Measurements from ENCODE around the gene MYOM1. TPM values are rescaled to one million over a fixed set of nuclear protein-coding genes. Genes with fewer than 3 reads are reported as not detected.
"Not testable (repeated sequence)": the region's sequence is repeated elsewhere in the genome, so short reads cannot be mapped to it uniquely, and the experiment has no call there.

MYOM1 gene
- total RNA-seq, 1 donor from 2014 or later = 608 TPM

- intact Hi-C loops (cut with DNase I) = no loop called here
- no peak for DNase-seq
- ATAC-seq (ENCODE audit: poor library complexity) = no peak
Measured at GRCh38 chr18:3040881-3041280, 178.9 kb downstream of the MYOM1 start.

GRCh38 chr18:3040173-3040572, 179.6 kb downstream of the MYOM1 start:
- ATAC-seq (ENCODE audit: poor library complexity) = no peak
- DNase-seq = no peak
- intact Hi-C loops (cut with DNase I) = no loop called here

DNA sequence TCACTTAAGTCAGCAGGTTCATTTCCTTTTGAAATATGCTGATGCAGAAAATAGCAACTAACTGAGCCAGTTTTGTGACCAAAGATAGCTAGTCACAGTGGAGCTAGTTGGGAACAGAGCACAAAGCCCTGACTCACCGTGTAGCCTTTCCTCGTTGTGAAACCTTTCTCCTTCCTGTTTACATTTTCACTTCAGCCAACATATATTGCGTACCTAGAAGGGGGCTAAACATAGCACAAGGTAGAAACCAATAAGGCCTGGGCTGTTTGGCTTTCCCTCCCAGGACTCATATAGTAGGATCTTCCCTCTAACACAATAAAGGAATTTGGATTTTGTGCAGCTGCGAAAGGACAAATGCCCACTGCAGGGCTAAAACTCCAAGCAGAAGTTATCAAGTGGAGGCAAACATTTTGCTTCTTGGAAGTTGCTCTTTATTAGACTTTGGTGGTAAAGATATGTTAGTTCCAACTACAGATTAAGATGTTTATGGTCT, 182.3 kb downstream of the MYOM1 start:
- intact Hi-C loops (cut with DNase I) = no loop called here
- ATAC-seq (ENCODE audit: poor library complexity) = peak; percentile 45
- no peak for DNase-seq

DNA sequence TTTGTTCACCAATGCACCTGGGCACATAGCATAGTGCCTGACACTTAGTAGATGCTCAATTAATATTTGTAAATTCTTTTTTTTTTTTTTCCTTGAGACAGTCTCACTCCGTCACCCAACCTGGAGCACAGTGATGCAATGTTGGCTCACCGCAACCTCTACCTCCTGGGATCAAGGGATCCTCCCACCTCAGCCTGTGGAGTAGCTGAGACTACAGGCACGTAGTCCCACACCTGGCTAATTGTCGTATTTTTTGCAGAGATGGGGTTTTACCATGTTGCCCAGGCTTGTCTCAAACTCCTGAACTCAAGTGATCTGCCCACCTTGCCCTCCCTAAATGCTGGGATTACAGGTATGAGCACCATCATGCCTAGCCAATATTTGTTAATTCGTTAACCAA, 183.7 kb downstream of the MYOM1 start:
- ATAC-seq (ENCODE audit: poor library complexity) (no peak), DNase-seq (no peak)
- intact Hi-C loops (cut with DNase I) = no loop called here

GRCh38 chr18:3035635-3036034, 184.1 kb downstream of the MYOM1 start:
- intact Hi-C loops (cut with DNase I) = no loop called here
- DNase-seq (no peak), ATAC-seq (ENCODE audit: poor library complexity) (no peak)

DNA sequence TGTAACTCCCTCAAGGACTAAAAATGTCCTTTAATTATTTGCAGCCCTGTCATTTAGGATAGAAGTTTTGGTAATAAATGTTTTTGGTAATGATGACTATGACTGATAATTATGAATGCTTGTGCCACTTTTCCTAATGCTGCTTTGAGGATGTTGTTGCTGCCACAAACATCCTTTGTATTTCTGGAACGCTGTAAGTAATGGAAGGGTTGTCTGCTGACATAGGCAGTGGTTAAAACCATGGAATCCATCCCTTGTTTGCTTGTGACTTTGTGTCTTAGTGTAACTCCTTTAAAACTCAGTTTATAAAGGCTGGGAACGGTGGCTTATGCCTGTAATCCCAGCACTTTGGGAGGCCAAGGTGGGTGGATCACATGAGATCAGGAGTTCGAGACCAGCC, 187.0 kb downstream of the MYOM1 start:
- intact Hi-C loops (cut with DNase I) = no loop called here
- DNase-seq (no peak), ATAC-seq (ENCODE audit: poor library complexity) (no peak)

DNA sequence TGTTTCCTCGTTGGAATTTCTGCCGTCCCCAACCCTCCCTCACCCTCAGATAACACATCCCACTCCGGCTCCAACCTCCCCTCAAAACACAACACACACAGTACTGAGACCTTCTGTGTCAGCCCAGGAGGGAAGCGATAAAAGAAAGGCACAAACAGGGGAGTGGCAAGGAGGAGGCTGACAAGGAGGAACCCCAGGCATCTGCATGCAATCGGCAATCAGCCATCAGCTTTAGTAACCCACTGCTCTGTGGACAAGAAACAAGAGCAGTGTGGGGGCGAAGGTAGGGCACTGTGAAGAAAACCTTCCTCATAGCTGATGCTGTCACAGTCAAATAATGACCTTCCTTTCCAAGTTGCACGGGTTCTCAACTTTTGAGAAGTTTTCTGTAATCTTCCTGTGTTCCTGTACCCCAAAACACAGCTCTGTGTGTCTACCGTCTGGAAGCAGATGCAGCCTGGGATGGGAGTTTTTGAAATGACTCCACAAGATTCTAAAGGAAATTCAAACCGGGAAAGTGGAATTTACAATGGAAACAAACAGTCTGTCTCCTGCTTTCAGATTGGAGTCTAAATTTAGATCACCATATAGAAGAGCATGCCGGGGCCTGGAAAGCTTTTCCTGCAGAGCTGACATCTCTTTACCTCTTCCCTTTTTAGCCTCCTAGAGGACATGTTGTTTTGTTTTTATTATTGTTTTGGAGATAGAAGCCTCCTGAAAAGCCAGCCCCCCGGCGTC, 190.4 kb downstream of the MYOM1 start:
- intact Hi-C loops (cut with DNase I) = no loop called here
- ATAC-seq (ENCODE audit: poor library complexity) = peak; percentile 64
- DNase-seq = no peak

DNA sequence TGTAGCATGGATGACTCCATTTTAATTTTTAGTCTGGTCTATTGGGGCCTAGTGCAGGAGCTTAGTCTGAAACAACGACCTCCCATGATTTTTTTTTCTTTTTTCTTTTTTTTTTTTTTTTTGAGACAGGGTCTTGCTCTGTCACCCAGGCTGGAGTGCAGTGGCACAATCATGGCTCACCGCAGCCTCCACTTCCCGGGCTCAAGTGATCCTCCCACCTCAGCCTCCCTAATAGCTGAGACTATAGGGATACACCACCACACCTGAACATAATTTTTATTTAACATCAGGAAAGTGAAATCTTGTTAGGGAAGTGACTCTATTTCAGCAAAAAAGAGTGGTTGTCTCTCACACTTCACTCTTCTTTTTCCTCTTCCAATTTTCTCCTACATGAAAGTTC, 191.7 kb downstream of the MYOM1 start:
- intact Hi-C loops (cut with DNase I); ATAC-seq (ENCODE audit: poor library complexity); DNase-seq: not testable (repeated sequence)

DNA sequence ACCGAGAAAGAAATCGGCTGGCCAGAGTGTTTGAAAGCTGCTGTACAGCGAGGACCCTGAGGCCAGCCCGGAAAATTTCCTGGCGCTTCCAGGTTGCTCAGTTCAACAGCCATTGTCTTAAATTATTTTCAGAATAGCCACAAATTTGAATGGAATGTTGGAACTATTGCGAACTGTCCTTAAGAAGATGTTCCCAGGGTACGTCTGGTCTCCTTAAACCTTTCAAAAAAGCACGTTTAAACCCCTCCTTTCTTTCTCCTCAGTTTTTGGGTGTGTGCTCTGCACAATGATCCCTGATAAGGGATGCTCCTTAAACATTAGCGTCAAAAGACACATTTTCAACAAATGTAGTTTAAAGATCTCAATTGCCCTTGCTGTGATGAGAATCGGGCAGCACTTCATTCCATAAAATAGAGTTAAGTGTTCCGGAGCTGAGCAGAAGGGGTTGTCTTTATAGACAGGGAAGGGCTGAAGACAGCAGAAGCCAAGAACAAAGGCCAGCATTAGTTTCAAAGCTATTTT, 192.3 kb downstream of the MYOM1 start:
- DNase-seq = no peak
- intact Hi-C loops (cut with DNase I) = no loop called here
- ATAC-seq (ENCODE audit: poor library complexity) = no peak

GRCh38 chr18:3025544-3025943, 194.2 kb downstream of the MYOM1 start:
- intact Hi-C loops (cut with DNase I) = no loop called here
- ATAC-seq (ENCODE audit: poor library complexity) = peak; percentile 59
- no peak for DNase-seq

DNA sequence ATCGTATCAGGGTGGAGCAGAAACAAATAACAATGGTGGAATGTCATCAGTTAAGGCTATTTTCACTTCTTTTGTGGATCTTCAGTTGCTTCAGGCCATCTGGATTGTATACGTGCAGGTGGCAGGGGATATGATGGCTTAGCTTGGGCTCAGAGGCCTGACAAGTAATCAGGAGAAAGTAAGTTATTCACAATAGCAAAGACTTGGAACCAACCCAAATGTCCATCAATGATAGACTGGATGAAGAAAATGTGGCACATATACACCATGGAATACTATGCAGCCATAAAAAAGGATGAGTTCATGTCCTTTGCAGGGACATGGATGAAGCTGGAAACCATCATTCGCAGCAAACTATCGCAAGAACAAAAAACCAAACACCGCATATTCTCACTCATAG, 196.2 kb downstream of the MYOM1 start:
- DNase-seq; ATAC-seq (ENCODE audit: poor library complexity); intact Hi-C loops (cut with DNase I): not testable (repeated sequence)

Other genes starting within 250 kb of the MYOM1 start
- 10.4 TPM for gene LPIN2, start 206.8 kb downstream of the MYOM1 start, total RNA-seq
- 1,520 TPM for gene MYL12A, start 27.8 kb upstream of the MYOM1 start, total RNA-seq
- gene MYL12B, start 42.2 kb upstream of the MYOM1 start, total RNA-seq = 154 TPM
- 9.9 TPM for gene TGIF1, start 230.2 kb upstream of the MYOM1 start, total RNA-seq

Data from Right ventricle myocardium superior (tissue), 1 donor.